ENCODE results near the gene FBXO8.
"Not testable (repeated sequence)": the region's sequence is repeated elsewhere in the genome, so short reads cannot be mapped to it uniquely, and the experiment has no call there.

The FBXO8 gene

DNA sequence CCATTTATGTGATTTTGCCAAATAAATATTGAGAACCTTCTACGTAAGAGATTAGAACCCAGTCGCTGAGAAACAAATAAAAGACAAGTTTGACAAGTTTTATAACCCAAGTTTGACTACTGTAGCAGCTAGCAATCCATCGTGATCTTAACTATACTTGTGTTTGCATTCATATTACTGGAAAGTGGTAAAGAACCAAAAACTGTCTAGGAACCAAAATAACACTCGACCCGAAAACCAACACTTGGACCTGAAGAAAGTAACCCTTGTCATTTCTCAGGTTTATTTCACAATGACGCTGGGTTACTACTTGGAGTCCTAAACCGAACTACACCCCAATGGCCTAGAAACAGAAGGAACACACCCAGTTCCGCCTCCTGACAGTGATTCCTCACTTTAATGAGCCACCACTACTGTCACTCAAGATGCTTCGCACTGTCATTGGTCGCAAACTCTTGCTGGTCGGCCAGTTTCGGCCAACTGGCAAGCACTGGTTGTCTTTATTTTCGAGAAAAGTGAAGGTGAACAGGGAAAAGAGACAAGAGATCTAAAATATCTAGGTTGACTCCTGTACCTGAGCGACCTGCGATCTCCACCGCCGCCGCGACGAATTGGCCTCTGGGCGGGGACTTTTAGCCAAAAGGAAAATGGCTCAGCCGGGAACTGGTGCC, 496 bp downstream of the FBXO8 start:
- peak; percentile 67 for DNase-seq

DNA sequence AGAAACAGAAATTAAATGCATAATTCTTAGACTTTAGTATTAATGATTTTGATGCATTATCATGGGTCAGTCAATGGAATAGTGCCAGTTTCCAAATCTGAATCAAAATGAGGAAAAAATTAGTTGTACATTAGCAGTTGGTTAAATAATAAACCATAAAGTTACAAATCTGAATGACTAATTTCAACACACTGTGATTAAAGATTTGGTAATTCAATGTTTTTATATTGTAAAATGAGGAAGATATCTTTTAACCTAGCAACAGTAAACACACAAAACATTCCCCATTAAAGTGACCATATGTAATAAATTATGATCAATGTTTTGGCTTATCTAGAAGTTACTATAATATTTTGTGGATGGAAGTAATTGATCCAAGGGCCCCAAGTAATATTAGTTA, 1.6 kb downstream of the FBXO8 start:
- no peak for DNase-seq

GRCh38 chr4:174281182-174281737, 2.2 kb downstream of the FBXO8 start:
- DNase-seq = no peak

DNA sequence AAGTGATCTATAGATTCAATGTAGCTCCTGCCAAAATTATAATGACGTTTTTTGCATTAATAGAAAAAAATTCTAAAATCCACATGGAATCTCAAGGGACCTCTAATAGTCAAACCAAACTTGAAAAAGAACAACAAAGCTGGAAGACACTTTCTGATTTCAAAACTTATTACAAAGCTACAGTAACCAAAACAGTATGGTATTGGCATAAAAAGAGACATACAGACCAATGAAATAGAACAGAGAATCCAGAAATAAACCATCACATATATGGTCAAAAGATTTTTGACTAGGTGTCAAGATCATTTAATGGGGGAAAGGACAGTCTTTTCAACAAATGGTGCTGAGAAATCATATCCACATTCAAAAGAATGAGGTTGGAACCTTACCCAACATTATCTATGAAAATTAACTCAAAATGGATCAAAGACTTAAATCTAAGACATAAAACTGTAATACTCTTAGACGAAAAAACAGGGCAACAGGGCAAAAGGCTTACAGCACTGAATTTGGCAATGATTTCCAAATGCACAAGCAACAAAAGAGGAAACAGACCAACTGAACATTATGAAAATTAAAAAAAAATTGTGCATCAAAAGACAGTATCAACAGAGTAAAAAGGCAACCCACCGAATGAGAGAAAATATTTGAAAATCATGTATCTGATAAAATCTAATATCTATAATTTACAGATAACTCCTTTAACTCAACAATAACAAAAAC, 3.9 kb downstream of the FBXO8 start:
- DNase-seq = no peak

GRCh38 chr4:174278467-174278866, 5.0 kb downstream of the FBXO8 start:
- no peak for DNase-seq

DNA sequence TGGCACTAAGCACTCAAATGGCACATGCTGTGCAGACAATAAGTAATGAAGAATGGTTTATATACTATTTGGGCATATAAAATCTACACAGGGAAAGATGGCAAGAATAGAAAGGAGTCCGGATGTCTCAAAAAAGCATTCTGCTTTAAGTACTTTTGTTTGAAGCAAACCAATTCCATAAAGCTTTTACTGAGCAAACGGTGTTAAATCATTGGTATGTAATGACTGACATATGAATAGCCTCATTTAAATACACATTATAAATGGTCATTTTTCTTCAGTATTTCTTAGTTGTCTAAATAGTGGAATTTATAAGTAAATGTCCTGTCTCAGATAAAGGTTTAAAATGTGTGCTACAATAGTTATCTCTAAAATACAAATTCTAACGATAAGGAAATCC, 6.0 kb downstream of the FBXO8 start:
- no peak for DNase-seq

- no peak for DNase-seq
Observed at GRCh38 chr4:174275101-174275500, 8.4 kb downstream of the FBXO8 start.

DNA sequence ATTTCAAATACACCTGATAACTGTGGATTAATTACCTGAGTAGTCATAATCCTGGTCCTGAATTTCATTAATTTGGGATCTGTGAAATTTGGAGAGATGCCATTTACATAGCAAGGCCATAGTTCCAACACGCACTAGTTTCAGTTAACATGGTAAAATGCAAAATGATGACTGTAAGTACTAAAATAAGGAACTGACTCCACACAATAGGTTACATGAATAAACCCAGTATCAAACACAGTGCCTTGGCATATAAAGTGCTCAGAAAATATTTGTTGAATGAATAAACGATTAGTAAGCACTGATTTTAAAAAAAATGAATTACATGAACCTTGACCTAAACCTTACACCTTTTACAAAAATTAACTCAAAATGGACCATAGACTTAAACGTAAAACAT, 9.0 kb downstream of the FBXO8 start:
- DNase-seq = no peak

GRCh38 chr4:174273930-174274329, 9.5 kb downstream of the FBXO8 start:
- DNase-seq = no peak

GRCh38 chr4:174266416-174266815, 17.1 kb downstream of the FBXO8 start:
- DNase-seq = no peak

DNA sequence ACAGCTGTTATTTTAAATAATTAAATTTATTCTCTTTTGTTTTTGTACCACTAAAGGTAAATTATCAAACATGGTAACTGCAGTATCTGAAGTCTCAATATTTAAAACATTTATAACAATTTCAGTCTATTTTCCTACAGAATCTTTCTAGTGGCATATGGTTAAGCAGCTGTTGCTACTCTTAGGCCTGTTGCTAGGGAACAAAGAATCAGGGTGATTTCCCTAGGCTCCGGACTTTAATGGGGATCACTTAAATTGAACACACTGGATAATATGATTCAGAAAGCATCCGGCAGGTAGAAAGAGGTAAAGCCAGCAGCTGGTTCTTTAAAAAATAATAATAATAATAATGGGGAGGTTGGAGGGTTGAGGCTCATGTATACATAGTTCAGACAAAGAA, 17.6 kb downstream of the FBXO8 start:
- DNase-seq = no peak

DNA sequence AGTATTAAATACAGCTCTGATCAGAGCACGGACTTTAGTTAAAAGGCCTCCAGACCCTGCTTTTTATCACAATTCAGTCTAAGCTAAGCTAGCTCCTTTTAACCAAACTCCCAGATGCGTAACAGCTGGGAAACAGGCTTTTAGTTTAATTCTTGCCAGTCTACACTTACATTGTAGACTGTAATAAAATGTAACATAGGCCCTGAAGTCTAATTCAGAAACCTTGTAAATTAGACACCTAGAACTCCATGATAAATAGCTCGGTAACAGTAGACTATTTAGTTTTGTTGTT, 20.1 kb downstream of the FBXO8 start:
- DNase-seq = no peak

- DNase-seq = no peak
Observed at GRCh38 chr4:174262624-174263444, 20.6 kb downstream of the FBXO8 start.

- not testable (repeated sequence) for DNase-seq
Observed at GRCh38 chr4:174261432-174261831, 22.0 kb downstream of the FBXO8 start.

DNA sequence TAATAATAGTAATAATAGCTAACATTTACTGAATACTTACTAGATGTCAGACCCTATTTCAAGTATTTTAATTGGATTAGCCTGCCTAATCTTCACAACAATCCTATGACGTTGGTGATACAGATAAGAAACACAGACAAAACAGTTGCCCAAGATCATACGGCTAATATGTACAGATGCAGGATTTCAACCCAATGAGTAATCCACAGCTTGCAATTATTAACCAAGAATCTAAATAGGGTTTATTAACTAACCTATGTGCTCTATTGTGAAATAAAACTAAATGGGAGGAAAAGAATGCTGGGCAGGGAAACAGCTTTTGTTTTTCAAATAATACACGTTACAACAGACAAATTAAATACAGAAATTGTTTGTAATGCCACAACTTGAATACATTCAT, 23.4 kb downstream of the FBXO8 start:
- no peak for DNase-seq

DNA sequence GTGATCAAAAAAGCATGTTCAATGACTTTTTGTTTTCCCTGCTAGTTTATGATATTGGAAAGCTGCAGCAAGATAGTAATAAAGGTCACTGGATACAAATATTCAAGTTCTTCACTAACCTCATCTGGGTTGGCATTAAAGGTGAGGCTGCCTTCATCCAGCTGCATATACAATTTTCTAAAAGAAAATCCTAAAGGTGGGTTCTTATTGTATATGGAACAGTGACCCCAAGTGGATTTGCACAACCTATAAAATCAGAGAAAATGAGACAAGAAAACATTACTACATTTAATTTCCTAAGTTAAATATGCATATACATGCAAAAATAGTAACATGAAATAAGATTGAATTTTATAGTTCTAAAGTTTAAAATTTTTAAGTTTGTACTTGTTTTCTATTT, 23.9 kb downstream of the FBXO8 start:
- DNase-seq = no peak

GRCh38 chr4:174256277-174256713, 27.2 kb downstream of the FBXO8 start:
- DNase-seq = no peak

DNA sequence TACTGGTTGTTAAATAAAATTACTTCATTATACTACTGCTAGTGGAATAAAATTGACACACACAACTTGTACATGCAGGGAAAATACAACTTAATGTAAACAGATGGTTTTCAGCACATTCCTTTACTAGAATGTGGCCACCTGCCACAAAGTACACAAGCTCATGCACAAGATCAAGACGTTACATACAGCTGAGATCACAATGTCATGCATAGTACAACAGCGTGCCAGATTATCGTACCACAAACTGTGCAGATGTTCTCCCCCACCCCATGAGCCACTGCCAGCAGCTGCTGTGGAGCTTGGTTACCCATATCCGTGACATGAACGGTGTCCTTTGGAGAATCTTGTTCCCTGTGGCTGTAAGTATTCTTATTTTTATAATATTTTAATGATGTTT, 27.7 kb downstream of the FBXO8 start:
- DNase-seq = no peak

DNA sequence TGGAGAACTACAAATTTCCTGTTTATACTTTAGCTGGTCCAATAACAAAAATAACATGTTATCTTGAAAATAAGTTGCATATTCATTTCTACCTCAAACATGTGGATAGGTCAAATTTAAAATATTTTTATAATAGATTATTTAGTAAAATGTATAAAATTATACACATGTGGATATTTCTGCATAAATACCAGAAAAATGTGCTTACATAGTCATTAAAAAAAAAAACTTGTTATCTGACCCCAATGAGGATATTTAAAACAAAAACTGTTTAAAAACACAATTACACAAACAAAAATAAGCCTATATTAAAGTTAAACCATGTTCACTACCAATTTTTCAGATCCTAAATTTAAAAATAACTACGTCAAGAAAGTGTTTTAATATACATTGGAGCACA, 28.1 kb downstream of the FBXO8 start:
- DNase-seq = no peak

GRCh38 chr4:174254613-174255012, 28.9 kb downstream of the FBXO8 start:
- no peak for DNase-seq

- no peak for DNase-seq
Observed at GRCh38 chr4:174252412-174252811, 31.1 kb downstream of the FBXO8 start.

DNA sequence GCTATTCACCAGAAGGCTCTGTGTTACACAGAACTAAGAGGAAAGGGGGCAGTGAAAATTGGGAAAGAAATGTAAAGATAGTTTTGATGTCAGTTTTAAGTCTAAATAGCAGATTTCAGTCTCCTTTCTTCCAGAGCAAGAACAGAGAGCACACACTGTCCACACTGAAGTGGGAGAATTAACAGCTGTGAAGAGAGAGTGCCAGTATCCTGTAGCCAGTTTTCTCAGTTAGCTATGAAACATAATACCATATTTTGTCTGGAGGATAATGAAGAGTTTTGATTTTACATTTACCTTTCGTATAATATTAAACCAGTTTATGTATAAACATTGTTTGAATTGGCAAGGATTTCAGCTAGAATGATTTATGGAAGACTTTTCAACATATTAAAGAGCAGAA, 35.1 kb downstream of the FBXO8 start:
- DNase-seq = no peak

DNA sequence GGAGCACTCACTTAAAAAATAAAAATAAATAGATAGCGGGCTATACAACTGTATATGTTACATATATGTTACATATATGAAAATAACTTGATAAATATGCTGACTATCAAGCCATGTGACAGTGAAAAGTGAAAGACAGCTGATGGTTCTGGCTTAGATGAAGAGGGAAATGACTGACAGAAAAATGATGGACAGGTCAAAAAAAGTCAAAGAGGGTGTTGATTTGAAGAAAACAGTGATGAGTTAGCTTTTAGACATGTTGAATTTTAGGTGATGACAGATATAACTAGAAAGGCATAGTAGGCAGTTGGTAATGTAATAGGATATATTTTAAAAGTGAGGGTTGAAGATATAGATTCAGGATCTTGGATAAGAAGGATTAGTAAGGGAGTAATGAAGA, 37.8 kb downstream of the FBXO8 start:
- no peak for DNase-seq

GRCh38 chr4:174244441-174244840, 39.0 kb downstream of the FBXO8 start:
- DNase-seq = no peak

Data from activated CD4-positive, CD25-positive, alpha-beta regulatory T cell treated with anti-CD3 and anti-CD28 coated beads, Interleukin-2, amount 50 U/mL, for 72 hours (primary cell).